Brain pericyte (primary cell): ENCODE results near the gene CYRIA.

Experiments
- DNase-seq: peaks from one replicate; pipeline ENCODE4 v3.0.0-alpha.2; 2012; ENCODE audit warnings: low read depth, low spot score

CYRIA gene

GRCh38 chr2:16665748-16666448, at the start of gene CYRIA:
CYRIA (minus strand) TSS chr2:16665834; CDS start chr2:16588119, 77,715 bp downstream.
- no peak for DNase-seq

DNA sequence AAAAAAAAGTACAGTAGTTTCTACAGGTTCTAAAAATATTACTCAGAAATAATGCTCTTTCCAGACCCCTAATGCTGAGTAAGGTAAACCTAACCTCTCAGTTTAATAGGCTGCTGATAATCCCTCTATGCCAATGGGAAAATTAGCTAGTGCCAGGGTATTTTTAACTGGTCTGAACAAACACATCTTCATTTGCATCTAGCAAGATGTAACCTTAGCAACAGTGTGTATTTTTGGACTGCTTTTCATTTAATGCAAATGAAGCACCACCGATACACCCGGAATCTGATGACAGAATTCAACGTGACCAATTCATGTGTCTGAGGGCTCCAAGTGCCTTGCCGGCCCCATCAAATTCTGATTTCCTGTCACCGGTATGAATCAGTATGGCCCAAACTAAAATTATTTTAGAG, 47.4 kb upstream of the CYRIA start:
- DNase-seq = no peak

- DNase-seq = no peak
Measured at GRCh38 chr2:16709769-16710168, 44.1 kb upstream of the CYRIA start.

DNA sequence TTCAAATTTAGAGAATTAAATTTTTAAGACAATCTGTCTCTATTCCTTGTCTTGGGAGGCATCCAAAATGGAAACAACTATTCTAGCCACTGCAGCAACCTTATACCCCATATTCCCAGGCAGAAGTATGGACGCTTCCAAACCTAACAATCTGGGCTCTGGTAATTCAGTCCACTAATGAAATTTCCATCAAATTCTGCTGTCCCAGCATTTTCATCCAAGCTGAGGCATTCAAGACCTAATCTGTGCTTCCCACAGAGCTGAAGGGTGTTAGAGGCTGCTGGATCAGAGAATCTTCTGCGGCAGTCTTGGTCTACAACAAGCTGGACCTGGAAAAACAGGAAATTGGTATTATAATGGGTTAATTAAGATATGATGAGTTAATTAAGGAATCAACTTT, 42.5 kb upstream of the CYRIA start:
- DNase-seq = no peak

DNA sequence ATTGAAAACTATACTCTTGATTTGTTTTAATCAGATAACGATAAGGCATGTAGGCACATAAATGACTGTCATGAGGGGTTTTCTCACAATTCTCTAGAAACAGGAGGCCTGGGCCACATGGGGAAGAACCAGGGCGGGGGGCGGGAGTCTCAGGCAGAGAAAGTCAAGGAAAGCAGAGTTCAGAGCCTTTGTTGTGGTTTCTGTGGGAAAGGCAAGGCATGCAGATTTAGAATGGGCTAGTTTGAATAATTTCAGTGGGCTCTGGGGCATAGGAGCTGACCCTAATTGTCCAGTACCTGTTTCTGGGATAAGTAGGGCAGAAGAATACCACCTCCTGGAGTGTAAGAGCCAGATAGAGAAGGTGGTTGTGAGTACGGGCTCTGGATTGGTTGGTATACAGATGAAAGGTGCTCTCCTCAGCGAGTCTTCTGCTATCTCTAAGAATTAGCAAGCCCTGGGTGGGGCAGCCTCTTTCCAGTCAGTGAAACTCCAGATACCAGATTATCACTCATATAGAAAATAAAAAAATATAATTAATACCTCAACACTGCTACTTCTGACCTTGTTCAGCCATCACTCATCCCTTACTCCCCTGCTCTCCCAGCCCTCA, 41.5 kb upstream of the CYRIA start:
- no peak for DNase-seq

GRCh38 chr2:16700551-16701259, 35.1 kb upstream of the CYRIA start:
- DNase-seq = no peak

GRCh38 chr2:16693854-16694253, 28.2 kb upstream of the CYRIA start:
- no peak for DNase-seq

GRCh38 chr2:16691261-16691660, 25.6 kb upstream of the CYRIA start:
- peak; percentile 34 for DNase-seq

DNA sequence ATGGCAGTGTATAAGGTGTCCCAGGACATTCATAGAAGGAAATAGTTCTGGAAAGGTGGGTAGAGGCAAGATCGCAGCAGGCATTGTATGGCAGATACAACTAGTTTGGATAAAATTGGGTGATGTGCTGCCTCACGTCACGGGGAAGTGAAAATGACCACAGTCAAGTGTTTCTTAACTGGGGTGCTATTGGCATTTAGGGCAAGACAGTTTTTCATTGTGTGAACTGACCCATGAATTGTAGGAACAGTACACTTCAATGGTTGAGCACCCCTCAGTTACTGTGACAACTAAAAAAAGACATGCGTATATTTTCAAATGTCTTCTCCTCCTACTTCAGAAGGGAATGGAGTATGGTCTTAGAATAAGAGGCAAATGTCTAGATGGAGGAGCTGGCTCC, 22.3 kb upstream of the CYRIA start:
- no peak for DNase-seq

DNA sequence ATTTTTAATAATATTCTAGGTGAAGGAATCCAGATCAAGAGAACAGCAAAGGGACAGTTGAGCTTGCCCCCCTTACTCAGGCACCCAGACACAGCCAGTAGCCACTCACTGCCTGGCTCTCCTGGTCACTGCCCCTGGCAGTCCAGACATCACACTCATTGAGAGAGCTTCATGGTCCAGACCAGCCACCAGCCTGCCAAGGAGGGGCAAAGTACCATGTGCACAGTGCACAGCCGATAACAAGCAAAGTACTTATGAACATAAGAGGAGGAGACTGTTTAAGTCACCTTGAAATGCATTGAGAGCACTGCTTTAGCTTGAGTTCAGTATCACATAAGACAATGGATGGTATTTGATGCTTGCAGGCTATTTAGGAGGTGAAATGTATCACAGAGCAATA, 21.6 kb upstream of the CYRIA start:
- DNase-seq = no peak

DNA sequence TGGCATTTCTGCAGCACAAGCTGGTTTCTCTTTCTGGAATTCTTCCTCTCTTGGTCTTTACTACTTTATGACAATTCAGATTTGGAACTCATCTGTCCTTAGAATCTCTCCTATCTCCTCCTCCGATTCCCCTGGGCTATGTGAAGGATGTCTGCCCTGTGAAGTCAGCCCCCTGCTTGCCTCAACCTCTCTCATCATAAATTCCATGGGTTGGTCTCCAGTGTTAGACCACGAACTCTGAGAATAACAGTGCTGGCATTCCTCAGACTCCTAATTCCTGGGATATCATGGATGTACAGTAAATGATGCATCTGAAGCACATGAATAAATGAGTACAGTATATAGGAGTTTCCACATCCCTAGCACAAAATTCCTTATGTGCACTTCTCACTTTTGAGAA, 21.0 kb upstream of the CYRIA start:
- DNase-seq = no peak

- DNase-seq = no peak
Measured at GRCh38 chr2:16685340-16685715, 19.7 kb upstream of the CYRIA start.

- DNase-seq = no peak
Measured at GRCh38 chr2:16684676-16685339, 19.2 kb upstream of the CYRIA start.

GRCh38 chr2:16683576-16683975, 17.9 kb upstream of the CYRIA start:
- DNase-seq = no peak

DNA sequence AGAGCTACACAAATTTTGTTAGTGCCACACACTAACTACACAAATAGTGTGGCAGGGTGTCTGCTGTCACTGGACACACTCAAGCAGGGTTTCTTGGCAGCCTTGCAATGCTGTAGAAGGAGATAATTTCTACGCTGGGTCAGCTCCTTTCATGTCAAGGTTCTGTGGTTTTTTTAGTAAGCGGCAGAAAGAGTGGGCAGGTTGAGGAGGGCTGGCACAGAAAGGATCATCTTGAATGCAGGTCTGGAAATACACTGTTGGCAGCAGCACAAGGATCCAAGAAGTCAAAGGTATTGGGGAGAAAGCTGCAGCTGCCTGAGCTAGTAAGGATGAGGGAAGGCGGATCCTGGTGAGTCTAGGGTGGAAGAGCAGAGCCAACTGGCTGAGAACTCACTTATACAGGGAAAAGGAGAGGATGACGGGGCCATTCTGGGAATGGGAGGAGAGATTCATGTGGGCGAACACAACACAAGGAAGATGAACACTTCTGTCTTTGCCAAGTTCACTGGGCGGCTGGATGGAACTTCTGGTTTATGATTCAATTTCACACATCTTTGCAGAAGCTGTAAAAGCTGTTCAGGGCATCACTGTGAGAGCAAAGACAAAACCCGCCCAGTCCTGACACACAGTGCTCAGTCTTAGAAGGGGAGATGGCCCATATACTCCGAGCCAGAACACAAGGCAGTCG, 16.9 kb upstream of the CYRIA start:
- no peak for DNase-seq

GRCh38 chr2:16680781-16681180, 15.1 kb upstream of the CYRIA start:
- no peak for DNase-seq

- no peak for DNase-seq
Measured at GRCh38 chr2:16680304-16680703, 14.7 kb upstream of the CYRIA start.

GRCh38 chr2:16678964-16679363, 13.3 kb upstream of the CYRIA start:
- DNase-seq = no peak

DNA sequence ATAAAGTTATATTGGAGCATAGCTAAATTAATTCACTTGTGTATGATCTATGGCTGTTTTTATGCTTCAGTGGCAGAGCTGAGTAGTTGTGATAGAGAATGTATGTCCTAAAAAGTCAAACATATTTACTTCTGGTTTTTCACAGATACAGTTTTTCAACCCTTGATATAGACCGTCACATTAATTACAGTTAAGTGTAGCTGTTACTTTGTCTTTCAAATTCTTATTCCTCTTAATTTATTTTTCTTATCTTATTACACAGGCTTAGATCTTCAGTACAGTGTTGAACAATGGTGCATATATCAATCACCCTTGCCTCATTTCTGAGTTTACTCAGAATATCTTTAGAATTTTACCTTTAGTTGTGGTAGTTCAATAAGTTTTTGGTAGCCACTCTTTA, 12.2 kb upstream of the CYRIA start:
- DNase-seq = no peak

- no peak for DNase-seq
Measured at GRCh38 chr2:16675781-16676180, 10.1 kb upstream of the CYRIA start.

GRCh38 chr2:16674154-16674553, 8.5 kb upstream of the CYRIA start:
- no peak for DNase-seq

- no peak for DNase-seq
Measured at GRCh38 chr2:16671760-16672159, 6.1 kb upstream of the CYRIA start.
